Activated CD8-positive, alpha-beta memory T cell treated with anti-CD3 and anti-CD28 coated beads for 4 hours (primary cell): Measurements from ENCODE around the gene HOXB5.

Source experiments
- DNase-seq, 2 donors: peaks; one replicate each; pipeline ENCODE4 v3.0.0-alpha.2; 2020; ENCODE audit warnings: low read depth in 2 of 2

The HOXB5 gene

DNA sequence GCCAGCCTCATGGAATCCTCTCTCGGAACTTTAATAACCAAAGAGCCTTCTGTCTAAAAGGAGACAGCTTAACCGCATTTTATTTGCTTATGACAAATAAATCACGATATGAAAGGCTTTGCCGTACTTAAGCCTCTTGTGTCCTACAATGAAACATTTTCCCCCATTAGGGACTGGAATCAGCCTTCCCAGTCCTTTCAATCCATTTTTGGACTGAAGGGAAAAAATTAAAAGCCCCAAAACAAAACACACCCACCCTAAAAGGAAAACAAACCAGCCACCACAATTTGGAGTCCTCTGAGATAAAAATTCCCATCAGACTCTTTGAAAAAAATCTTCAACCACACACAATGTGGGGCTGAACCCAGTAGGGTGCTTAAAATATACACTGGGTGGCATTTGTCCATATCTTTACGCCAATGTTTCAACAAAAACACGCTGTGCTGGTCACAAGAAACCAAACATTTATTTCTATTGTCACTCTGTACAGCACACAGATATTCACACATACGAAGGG is 18.5 kb downstream of the HOXB5 start:
- no peak for DNase-seq

DNA sequence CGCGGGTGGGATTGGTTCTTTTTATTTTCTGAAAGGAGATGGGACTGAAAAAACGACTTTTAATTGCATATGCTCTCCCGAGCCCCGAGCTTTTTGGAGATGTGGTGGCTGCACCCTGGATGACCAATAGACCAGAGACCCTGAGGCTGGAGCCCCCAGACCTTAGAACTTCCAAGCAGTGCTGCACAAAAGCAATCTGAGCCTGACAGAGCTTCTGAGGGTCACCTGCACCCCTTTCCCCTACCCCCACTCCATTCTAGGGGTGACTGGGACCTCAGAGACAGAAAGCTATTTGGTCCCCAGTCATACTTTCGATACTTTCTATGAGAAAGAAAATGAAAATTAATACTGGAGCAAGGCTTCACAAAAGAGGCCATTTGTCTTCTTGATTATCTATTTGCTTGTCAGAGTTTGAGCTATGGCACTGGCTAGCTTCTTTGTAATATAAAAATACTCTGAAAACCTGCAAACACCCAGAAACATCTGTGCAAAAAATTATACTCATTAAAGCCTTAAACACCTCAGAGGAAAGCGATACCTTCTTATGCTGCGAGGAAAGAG is 19.0 kb downstream of the HOXB5 start:
- no peak for DNase-seq

DNA sequence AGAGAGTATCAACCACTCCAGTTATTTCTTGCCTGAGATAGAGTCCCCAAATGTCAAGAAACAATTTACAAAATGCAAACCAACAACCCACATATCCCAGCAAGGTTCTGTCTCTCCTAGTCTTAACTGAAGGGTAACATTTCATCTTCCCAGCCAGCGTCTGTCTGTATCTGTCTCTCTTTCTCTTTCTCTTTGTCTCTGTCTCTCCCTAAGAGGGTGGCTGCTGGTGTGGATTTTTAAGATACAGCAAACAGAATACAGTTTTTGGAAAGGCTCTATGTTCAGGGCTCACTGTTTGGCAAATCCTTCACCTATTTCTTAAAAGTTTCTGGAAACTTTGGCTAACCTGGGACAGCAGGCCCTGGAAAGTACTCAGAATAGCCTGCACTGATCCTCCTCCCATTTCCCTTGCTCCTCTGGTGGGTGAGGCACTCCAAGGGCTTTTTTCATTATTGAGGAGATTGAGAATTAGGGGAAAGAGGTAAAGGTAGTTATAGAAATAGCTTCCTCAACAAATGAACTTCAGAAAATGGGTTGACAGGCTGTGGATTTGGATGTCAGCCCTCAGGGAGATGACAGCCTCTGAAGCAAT is 21.7 kb downstream of the HOXB5 start:
- no peak for DNase-seq

DNA sequence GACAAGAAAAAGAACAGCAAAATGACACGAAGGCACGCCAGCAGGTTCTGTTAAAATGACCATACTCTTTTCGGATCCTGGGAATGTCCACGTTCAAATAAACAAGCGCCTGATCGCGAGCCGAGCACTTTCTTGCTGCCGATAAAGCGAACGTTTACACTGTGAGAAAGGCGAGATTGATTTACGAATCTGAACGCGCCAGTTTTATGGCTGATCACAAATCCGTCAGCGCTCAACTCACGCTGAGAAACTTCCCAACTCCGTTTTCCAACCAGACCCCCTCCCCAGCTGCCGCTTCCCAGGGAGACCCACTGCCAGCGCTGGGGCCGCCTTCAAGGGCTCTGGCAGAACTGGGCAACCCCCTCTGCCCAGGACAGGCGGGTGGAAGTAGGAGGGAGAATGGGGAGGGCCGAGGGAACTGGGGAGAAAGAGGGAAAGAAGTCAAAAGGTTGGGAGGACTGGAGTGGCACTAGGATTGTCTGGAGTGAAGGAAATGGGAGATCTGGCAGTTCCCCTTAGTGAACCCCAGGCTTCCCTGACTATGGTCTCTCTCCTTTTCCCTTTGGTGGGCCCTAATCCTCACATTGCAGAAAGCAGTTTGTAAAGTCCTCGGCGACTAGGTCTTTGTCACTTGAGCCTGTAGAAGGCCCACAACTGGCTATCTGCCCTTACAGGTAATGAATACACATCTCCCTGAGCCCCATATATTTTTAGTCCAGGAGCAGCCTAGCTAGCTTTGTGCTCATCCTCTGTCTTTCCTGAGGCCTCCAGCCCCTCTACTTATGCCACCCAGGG is 22.4 kb downstream of the HOXB5 start:
- DNase-seq: no peak

DNA sequence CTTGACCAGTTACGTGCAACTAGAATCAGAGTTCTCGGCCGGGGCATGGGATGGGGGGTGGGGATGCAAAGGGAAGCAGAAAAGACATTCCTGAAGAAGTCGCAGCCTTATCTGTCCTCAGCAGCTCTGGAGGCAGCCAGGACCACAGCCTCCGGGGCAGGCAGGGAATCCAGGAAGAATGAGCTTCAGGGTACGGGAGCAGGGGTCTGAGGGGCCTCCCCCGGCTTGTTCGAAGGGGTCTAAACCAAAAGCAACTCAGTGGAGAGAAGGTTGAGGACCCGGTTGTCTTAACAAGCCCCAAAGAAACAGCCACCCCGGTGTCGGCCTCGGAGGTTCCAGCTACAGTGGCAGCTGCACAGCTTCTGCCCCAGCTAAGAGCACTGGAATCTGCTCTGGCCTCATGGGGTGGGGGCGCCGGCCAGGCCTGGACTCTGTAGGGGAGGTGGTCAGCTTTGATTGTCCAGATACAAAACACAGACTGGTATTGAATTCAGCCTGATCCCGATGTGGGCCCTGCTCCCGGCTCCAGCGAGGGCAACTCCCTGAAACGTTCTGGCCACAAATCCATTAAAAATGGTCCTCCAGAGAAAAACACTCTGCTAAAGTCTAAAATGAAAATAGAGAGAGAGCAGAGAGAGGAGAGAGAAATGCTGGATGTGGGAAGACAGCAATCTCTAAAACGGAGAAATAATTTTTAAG is 23.1 kb downstream of the HOXB5 start:
- no peak for DNase-seq

- DNase-seq: no peak
Measured at GRCh38 chr17:48569674-48570324, 23.8 kb downstream of the HOXB5 start.

DNA sequence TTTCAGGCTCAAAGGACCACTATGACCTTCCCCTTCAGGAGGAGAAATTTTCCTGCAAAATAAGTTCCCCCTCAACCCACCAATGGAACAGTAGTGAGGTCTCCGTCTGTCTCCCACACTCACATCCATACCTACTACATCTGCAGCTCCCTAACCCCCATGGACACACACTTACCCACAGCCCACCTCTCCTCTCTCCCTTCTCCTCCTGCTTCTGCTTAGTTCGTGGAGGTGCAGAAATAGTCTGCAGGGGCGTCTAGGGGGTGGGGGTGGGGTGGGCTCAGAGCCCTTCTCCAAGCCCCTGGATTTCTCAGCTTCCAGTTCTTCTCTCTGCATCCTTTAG is 24.4 kb downstream of the HOXB5 start:
- no peak for DNase-seq

DNA sequence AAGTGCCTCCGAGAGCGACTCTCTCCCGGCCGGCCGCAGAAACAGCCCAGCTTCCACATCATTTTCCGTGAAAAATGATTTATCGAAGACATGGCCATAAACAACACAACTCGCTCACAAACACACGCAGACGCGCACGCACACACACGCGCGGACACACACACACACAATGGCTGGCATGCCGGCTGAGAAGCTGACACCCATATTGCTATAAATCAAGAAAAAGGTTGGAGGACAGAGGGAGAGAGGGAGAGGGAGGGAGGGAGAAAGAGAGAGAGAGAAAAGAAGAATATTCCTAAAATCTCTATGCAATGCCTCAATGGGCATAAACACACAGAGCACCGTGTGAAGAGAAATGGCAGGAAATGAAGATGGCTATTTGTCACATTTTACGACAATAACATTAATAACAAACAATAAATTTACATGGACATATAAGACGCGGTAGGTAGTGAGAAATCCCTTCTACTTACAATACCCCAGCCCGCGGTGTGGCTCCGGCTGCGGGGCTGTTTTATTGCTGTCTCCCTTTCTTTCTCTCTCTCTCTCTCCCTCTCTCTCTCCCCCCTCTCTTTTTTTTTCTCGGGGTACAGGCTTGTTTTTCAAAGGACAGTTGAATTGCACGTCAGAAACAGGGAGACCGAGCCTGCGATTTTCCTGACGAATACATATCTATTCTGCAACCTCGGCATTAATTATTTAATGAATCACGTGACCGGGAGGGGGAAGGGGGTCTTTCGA is 24.9 kb downstream of the HOXB5 start:
- no peak for DNase-seq

DNA sequence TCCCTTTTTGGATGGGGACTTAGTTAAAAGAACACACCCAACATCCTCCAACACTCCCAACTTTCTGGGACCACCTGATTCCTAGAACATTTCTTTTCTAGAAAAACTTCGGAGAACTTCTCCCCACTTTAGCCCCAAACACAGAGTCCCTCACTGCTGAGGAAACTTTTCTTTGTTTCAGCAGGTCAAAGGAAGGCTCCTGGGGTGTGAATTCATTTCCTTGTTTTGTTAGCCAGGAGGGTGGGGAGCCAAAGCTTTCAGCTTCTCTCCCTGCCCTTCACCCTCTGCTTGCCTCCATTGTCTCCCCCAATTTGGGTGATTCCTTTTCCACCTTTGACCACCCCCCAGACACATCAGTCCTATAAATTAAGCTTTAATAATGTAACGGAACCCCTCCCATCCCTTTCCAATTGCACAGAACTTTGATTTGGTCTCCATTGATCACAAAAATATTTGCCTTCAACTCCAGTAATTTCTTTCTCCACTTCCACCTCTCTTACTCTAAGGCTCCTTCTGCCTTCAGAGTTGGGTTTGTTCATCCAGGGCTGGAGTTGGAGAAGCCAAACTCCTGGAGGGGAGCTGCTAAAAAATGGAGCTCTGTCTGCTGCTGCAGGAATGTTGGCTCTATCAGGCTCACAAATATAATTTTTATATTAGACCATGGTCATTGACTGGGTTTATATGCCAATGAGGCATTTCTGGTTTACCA is 25.8 kb downstream of the HOXB5 start:
- DNase-seq: no peak

GRCh38 chr17:48567209-48567608 is 26.4 kb downstream of the HOXB5 start:
- no peak for DNase-seq

GRCh38 chr17:48566717-48567116 is 26.9 kb downstream of the HOXB5 start:
- no peak for DNase-seq

DNA sequence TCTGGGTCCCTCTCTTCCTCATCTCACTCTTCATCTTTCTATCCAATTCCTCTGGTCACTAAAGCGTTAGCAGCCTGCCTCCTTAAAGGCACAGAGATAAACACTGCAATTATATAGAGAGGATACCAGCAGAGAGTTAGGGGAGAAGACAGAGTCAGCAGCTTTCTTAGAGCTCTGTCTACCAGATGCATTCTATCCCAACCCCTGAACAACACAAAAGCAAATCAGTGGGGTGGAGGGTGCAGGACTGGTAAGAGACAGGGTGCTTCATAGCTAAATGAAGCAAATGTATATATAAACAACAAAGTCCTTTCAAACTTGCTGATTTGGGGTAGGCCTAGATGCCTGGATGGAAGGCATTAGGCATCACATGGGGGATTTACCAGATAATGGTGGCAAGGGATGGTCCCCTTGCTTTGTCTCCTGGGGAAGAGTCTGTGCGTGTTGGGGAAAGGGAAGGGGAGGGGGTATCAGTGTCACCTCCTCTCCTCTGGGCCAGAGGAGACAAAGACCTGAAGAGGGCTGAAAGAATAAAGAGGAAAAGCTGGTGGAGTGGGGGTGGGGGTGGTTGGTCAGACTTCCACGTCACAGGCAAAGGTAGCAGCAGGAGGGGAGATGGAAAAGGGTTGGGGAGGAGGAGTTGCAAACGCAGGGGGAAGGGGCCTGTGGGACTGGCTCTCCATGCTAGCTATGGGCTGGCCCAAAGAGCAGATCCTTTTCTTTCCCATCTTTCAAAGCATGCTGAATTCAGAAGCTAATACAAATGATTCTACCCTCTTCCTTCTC is 27.5 kb downstream of the HOXB5 start:
- no peak for DNase-seq

- DNase-seq: no peak
Measured at GRCh38 chr17:48565022-48565554, 28.5 kb downstream of the HOXB5 start.

- DNase-seq: no peak
Measured at GRCh38 chr17:48564188-48565021, 29.2 kb downstream of the HOXB5 start.

- no peak for DNase-seq
Measured at GRCh38 chr17:48563867-48564187, 29.8 kb downstream of the HOXB5 start.

GRCh38 chr17:48563385-48563838 is 30.2 kb downstream of the HOXB5 start:
- DNase-seq: no peak

DNA sequence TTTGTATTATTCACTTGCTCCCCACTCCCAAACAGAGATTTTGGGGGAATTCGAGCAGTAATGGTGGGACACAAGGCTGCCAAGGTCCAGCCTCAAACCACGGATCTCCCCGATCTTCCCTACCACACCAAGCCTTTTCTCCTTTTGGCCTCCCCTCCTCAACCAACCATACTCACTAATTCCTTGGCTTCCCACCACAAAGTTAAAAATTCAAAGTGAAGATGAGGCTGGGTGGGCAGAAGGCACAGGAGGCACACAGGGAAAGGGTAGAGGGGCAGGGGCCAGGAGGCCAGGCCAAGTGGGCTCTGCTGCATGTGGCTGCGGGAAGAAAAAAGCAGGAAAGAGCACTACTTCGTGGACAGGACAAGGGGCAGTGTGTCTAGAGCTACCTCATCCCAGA is 30.6 kb downstream of the HOXB5 start:
- no peak for DNase-seq

GRCh38 chr17:48561884-48562810 is 31.4 kb downstream of the HOXB5 start:
- no peak for DNase-seq
